MCF 10A (cell line): ENCODE data around the gene CD300C. TPM values are rescaled to one million over a fixed set of nuclear protein-coding genes. Genes with fewer than 3 reads are reported as not detected.
A peak's percentile ranks its signal among the peaks of the same experiment; 100 is the strongest.

Experiments
- BruUV-seq: library from RNA; stranded (reverse); fragments of 400-500 nt; replicated peaks from 2 replicates; lab custom pipeline; 2021; lab: Mats Ljungman, UMichigan
- CTCF ChIA-PET: fragments of 300-600 bp; sonication (Branson Sonifier 250); formaldehyde crosslinking; extraction: SDS; loops from one replicate; lab custom pipeline; 2021; ENCODE audit warnings: antibody characterized with exemption, inconsistent platforms; lab: Yijun Ruan, JAX
- POLR2A ChIA-PET: fragments of 300-600, 350-650 bp; sonication (Branson Sonifier 250); formaldehyde crosslinking; extraction: SDS; loops from one replicate; lab custom pipeline; 2020; ENCODE audit warnings: antibody characterized with exemption, inconsistent platforms; lab: Yijun Ruan, JAX
- DNase-seq: peaks from one replicate; pipeline ENCODE4 v3.0.0-alpha.2; 2018; ENCODE audit not compliant: unreplicated experiment
- H3K27ac Mint-ChIP-seq: one replicate; pipeline ENCODE4 v1.8.0; 2022; ENCODE audit warnings: mild to moderate bottlenecking, low read depth, mixed read lengths; ENCODE audit not compliant: unreplicated experiment
- H3K27me3 Mint-ChIP-seq: one replicate; pipeline ENCODE4 v1.8.0; 2022; ENCODE audit warnings: mixed read lengths; ENCODE audit not compliant: insufficient read depth, unreplicated experiment
- H3K36me3 Mint-ChIP-seq: one replicate; pipeline ENCODE4 v1.8.0; 2022; ENCODE audit warnings: mild to moderate bottlenecking, moderate library complexity, mixed read lengths; ENCODE audit not compliant: insufficient read depth, unreplicated experiment
- H3K4me1 Mint-ChIP-seq: one replicate; pipeline ENCODE4 v1.8.0; 2022; ENCODE audit warnings: mixed read lengths; ENCODE audit not compliant: insufficient read depth, unreplicated experiment
- H3K4me3 Mint-ChIP-seq: one replicate; pipeline ENCODE4 v1.8.0; 2022; ENCODE audit warnings: mild to moderate bottlenecking, moderate library complexity, mixed read lengths; ENCODE audit not compliant: unreplicated experiment
- H3K9me3 Mint-ChIP-seq: one replicate; pipeline ENCODE4 v1.8.0; 2022; ENCODE audit warnings: mixed read lengths; ENCODE audit not compliant: unreplicated experiment
- CTCF ChIP-seq: fragments of 200-600 bp; IDR thresholded peaks from one replicate; pipeline ENCODE4 v1.8.0; 2022; ENCODE audit warnings: antibody characterized with exemption, mild to moderate bottlenecking; ENCODE audit not compliant: unreplicated experiment
- intact Hi-C: fragments of 100-400 bp; cut with micrococcal nuclease; formaldehyde crosslinking; loops from 2 replicates; pipeline ENCODE4 v1.14.1; 2022
- total RNA-seq: library from RNA; stranded (reverse); gene quantifications from 2 replicates; pipeline ENCODE4 v1.2.3, GENCODE V29; 2022

The CD300C gene
- total RNA-seq, 1 experiment from 2014 or later: not detected

DNA sequence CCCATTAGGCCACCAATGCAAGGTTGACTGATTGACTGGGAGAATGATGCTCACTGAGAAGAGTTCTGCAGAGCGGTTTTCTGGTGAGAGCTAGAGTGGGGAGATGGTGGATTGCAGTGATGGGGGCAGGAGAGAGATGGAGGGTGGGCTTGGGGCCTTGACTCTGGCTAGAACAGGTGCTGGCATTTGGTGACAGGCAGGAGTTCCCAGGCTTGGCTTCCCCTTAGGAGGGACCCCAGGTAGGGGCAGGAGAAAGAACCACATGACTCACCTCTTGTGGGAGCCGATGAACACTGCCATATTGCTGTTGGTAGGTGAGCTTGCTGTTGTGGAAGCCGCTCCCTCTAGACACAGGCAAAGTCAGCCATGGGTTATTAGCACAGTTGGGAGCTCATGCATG is 22.6 kb downstream of the CD300C start:
- BruUV-seq: no TSS peak
- Mint-ChIP-seq H3K27me3 (peaks cover 51% of the 10 kb centered on the region), H3K27ac (no peak overlapping the region), H3K4me3 (no peak overlapping the region), H3K36me3 (no peaks in the 10 kb centered on the region), H3K4me1 (peaks cover 5% of the 10 kb centered on the region), H3K9me3 (no peaks in the 10 kb centered on the region)
- intact Hi-C loops: no loop called here
- no peak for TF ChIP-seq CTCF
- ChIA-PET CTCF (interaction anchor here (1.0 kb wide), 1 partner anchor 144 kb away, joined by 3 read pairs; no protein-coding TSS in a partner anchor), POLR2A (no interaction called here)
- no peak for DNase-seq

GRCh38 chr17:74522381-74523105 is 23.4 kb downstream of the CD300C start:
- ChIA-PET CTCF (interaction anchor here (1.0 kb wide), 1 partner anchor 143 kb away, joined by 3 read pairs; no protein-coding TSS in a partner anchor), POLR2A (interaction anchor here (0.6 kb wide), 1 partner anchor 167 kb away, joined by 4 read pairs; no protein-coding TSS in a partner anchor)
- Mint-ChIP-seq H3K27ac (no peak overlapping the region), H3K9me3 (no peaks in the 10 kb centered on the region), H3K27me3 (peaks cover 46% of the 10 kb centered on the region), H3K4me1 (peaks cover 5% of the 10 kb centered on the region), H3K4me3 (no peak overlapping the region), H3K36me3 (no peaks in the 10 kb centered on the region)
- no TSS peak for BruUV-seq
- intact Hi-C loops: no loop called here
- TF ChIP-seq CTCF: no peak
- no peak for DNase-seq

DNA sequence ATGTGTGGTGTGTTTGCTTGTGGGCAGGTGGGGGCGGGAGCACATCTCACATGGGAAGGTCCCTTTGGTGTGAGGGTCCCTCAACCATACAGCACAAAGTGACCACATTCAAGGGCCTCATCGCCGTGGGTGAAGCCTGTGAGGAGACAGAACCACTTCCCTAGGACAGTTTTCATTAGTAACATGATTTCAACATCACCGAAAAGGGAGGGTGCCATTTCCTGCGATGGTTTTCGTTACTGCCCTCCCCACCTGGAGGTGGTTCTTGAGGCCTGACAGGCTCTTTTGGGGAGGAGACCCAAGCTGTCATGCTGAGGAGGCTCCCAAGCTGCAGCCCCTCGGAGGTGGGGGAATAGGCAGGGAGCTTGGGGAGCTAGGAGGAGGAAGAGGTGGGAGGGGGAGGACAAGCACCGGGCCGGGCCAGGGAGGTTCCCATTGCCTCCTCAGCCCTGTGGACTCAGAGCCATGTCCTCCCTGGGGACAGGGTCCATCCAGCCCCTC is 24.2 kb downstream of the CD300C start:
- CTCF ChIA-PET: interaction anchor here (0.6 to 1.8 kb wide), 2 partner anchors 10 to 18 kb away, joined by 3 to 4 read pairs; no protein-coding TSS in a partner anchor
- H3K36me3 Mint-ChIP-seq: no peaks in the 10 kb centered on the region
- no peak overlapping the region for H3K4me3 Mint-ChIP-seq
- intact Hi-C loops: no loop called here
- H3K4me1 Mint-ChIP-seq: peaks cover 5% of the 10 kb centered on the region
- no peaks in the 10 kb centered on the region for H3K9me3 Mint-ChIP-seq
- no TSS peak for BruUV-seq
- no peak for TF ChIP-seq CTCF
- no peak for DNase-seq
- no peak overlapping the region for H3K27ac Mint-ChIP-seq
- H3K27me3 Mint-ChIP-seq: peaks cover 41% of the 10 kb centered on the region
- POLR2A ChIA-PET: interaction anchor here (0.6 kb wide), 1 partner anchor 168 kb away, joined by 4 read pairs; no protein-coding TSS in a partner anchor

- BruUV-seq: no TSS peak
- ChIA-PET CTCF (interaction anchor here (1.8 kb wide), 1 partner anchor 11 kb away, joined by 4 read pairs; no protein-coding TSS in a partner anchor), POLR2A (interaction anchor here (0.9 to 1.2 kb wide), 2 partner anchors 9 to 47 kb away, joined by 3 to 5 read pairs; partner anchors contain the start of gene CD300H)
- peaks cover 5% of the 10 kb centered on the region for H3K4me1 Mint-ChIP-seq
- H3K27me3 Mint-ChIP-seq: peaks cover 36% of the 10 kb centered on the region
- intact Hi-C loops: no loop called here
- peak; percentile 79 for DNase-seq
- no peak for TF ChIP-seq CTCF
- no peak overlapping the region for H3K4me3 Mint-ChIP-seq
- H3K27ac Mint-ChIP-seq: no peak overlapping the region
- no peaks in the 10 kb centered on the region for H3K9me3 Mint-ChIP-seq
- no peaks in the 10 kb centered on the region for H3K36me3 Mint-ChIP-seq
These were observed 25.0 kb downstream of the CD300C start for GRCh38 chr17:74520790-74521480.
